ENCODE results near the gene CTAGE9.
"Not testable (repeated sequence)": the region's sequence is repeated elsewhere in the genome, so short reads cannot be mapped to it uniquely, and the experiment has no call there.

CTAGE9 gene

GRCh38 chr6:131710917-131711316 is at the start of gene CTAGE9:
Gene CTAGE9 (minus strand): TSS chr6:131711017. CDS start chr6:131711017, 0 bp downstream.
- DNase-seq = not testable (repeated sequence)

GRCh38 chr6:131758920-131759319 is 48.1 kb upstream of the CTAGE9 start:
- no peak for DNase-seq

GRCh38 chr6:131756039-131756438 is 45.2 kb upstream of the CTAGE9 start:
- no peak for DNase-seq

GRCh38 chr6:131755597-131755996 is 44.8 kb upstream of the CTAGE9 start:
- no peak for DNase-seq

- no peak for DNase-seq
These were observed 44.1 kb upstream of the CTAGE9 start for GRCh38 chr6:131754715-131755567.

GRCh38 chr6:131754088-131754487 is 43.3 kb upstream of the CTAGE9 start:
- no peak for DNase-seq

- not testable (repeated sequence) for DNase-seq
These were observed 40.3 kb upstream of the CTAGE9 start for GRCh38 chr6:131751012-131751715.

- no peak for DNase-seq
These were observed 38.2 kb upstream of the CTAGE9 start for GRCh38 chr6:131749023-131749422.

- DNase-seq = no peak
These were observed 37.1 kb upstream of the CTAGE9 start for GRCh38 chr6:131747821-131748353.

GRCh38 chr6:131745476-131745875 is 34.7 kb upstream of the CTAGE9 start:
- DNase-seq = no peak

- no peak for DNase-seq
These were observed 33.8 kb upstream of the CTAGE9 start for GRCh38 chr6:131744432-131745287.

- DNase-seq = no peak
These were observed 31.0 kb upstream of the CTAGE9 start for GRCh38 chr6:131741688-131742393.

- no peak for DNase-seq
These were observed 29.3 kb upstream of the CTAGE9 start for GRCh38 chr6:131740161-131740560.

GRCh38 chr6:131739136-131739535 is 28.3 kb upstream of the CTAGE9 start:
- DNase-seq = no peak

- DNase-seq = no peak
These were observed 26.0 kb upstream of the CTAGE9 start for GRCh38 chr6:131736811-131737210.

- no peak for DNase-seq
These were observed 25.3 kb upstream of the CTAGE9 start for GRCh38 chr6:131736003-131736596.

- no peak for DNase-seq
These were observed 22.7 kb upstream of the CTAGE9 start for GRCh38 chr6:131733376-131734016.

- no peak for DNase-seq
These were observed 20.4 kb upstream of the CTAGE9 start for GRCh38 chr6:131731224-131731623.

GRCh38 chr6:131730264-131730663 is 19.4 kb upstream of the CTAGE9 start:
- no peak for DNase-seq

GRCh38 chr6:131729550-131729949 is 18.7 kb upstream of the CTAGE9 start:
- DNase-seq = no peak

GRCh38 chr6:131728296-131728939 is 17.6 kb upstream of the CTAGE9 start:
- DNase-seq = no peak

Measured in GF-D8 (cell line).